Measurements from ENCODE around the gene EFCC1. TPM values are rescaled to one million over a fixed set of nuclear protein-coding genes. Genes with fewer than 3 reads are reported as not detected.

Gene EFCC1
- total and polyA plus RNA-seq, 2 experiments from 2014 or later = 0.07 TPM; not detected in 1

DNA sequence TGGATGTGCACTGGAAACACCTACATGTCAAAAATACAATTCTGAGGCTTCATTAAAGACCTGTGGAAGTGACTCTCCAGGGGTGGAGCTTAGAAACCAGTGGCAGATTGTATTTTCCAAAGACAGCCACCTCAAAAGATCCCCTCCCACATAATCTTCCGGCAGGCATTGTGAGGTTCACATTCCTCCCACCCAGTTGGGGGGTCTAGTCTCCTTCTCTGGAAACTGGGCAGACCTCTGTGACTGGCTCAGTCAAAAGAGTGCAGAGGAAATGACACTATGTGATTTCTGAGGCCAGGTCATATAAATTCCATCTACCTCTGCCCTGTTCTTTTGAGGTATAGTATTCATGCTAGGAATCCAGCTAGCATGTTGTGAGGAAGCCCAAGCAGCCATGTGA lies 5.4 kb upstream of the EFCC1 start:
- Histone ChIP-seq H3K27me3 (peaks cover 70% of the 10 kb centered on the region), H3K4me1 (ENCODE audit: low read depth) (no peaks in the 10 kb centered on the region), H3K9me3 (ENCODE audit: low read depth) (no peaks in the 10 kb centered on the region), H3K27ac (no peak overlapping the region), H3K4me3 (no peak overlapping the region), H3K36me3 (no peaks in the 10 kb centered on the region)
- no peak for DNase-seq (ENCODE audit: low read depth in 1 of 2, low spot score in 1 of 2)
- TF ChIP-seq, protein P1, sequence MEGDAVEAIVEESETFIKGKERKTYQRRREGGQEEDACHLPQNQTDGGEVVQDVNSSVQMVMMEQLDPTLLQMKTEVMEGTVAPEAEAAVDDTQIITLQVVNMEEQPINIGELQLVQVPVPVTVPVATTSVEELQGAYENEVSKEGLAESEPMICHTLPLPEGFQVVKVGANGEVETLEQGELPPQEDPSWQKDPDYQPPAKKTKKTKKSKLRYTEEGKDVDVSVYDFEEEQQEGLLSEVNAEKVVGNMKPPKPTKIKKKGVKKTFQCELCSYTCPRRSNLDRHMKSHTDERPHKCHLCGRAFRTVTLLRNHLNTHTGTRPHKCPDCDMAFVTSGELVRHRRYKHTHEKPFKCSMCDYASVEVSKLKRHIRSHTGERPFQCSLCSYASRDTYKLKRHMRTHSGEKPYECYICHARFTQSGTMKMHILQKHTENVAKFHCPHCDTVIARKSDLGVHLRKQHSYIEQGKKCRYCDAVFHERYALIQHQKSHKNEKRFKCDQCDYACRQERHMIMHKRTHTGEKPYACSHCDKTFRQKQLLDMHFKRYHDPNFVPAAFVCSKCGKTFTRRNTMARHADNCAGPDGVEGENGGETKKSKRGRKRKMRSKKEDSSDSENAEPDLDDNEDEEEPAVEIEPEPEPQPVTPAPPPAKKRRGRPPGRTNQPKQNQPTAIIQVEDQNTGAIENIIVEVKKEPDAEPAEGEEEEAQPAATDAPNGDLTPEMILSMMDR (IDR thresholded peaks at IDR 0.05; ENCODE audit: low read depth, low read length) = no peak

- H3K9me3 ChIP-seq (ENCODE audit: low read depth) = no peaks in the 10 kb centered on the region
- H3K36me3 ChIP-seq = no peaks in the 10 kb centered on the region
- no peaks in the 10 kb centered on the region for H3K4me1 ChIP-seq (ENCODE audit: low read depth)
- H3K4me3 ChIP-seq = no peak overlapping the region
- TF ChIP-seq, protein P1 (IDR thresholded peaks at IDR 0.05; ENCODE audit: low read depth, low read length) = no peak
- H3K27ac ChIP-seq = no peak overlapping the region
- DNase-seq (ENCODE audit: low read depth in 1 of 2, low spot score in 1 of 2) = no peak
- H3K27me3 ChIP-seq = peaks cover 75% of the 10 kb centered on the region
These were observed 4.9 kb upstream of the EFCC1 start for GRCh38 chr3:128996200-128996599.

GRCh38 chr3:128996726-128997125 lies 4.4 kb upstream of the EFCC1 start:
- H3K9me3 ChIP-seq (ENCODE audit: low read depth) = no peaks in the 10 kb centered on the region
- H3K36me3 ChIP-seq = no peaks in the 10 kb centered on the region
- H3K4me3 ChIP-seq = no peak overlapping the region
- H3K27ac ChIP-seq = no peak overlapping the region
- TF ChIP-seq, protein P1 (IDR thresholded peaks at IDR 0.05; ENCODE audit: low read depth, low read length) = no peak
- H3K4me1 ChIP-seq (ENCODE audit: low read depth) = no peaks in the 10 kb centered on the region
- no peak for DNase-seq (ENCODE audit: low read depth in 1 of 2, low spot score in 1 of 2)
- peaks cover 80% of the 10 kb centered on the region for H3K27me3 ChIP-seq

GRCh38 chr3:128997486-128998133 lies 3.5 kb upstream of the EFCC1 start:
- Histone ChIP-seq H3K9me3 (ENCODE audit: low read depth) (no peaks in the 10 kb centered on the region), H3K36me3 (no peaks in the 10 kb centered on the region), H3K27me3 (peaks cover 88% of the 10 kb centered on the region), H3K4me3 (no peak overlapping the region), H3K4me1 (ENCODE audit: low read depth) (no peaks in the 10 kb centered on the region), H3K27ac (no peak overlapping the region)
- no peak for DNase-seq (ENCODE audit: low read depth in 1 of 2, low spot score in 1 of 2)
- TF ChIP-seq, protein P1 (IDR thresholded peaks at IDR 0.05; ENCODE audit: low read depth, low read length) = no peak

- Histone ChIP-seq H3K27me3 (peaks cover 88% of the 10 kb centered on the region), H3K9me3 (ENCODE audit: low read depth) (no peaks in the 10 kb centered on the region), H3K4me1 (ENCODE audit: low read depth) (no peaks in the 10 kb centered on the region), H3K36me3 (no peaks in the 10 kb centered on the region), H3K4me3 (no peak overlapping the region), H3K27ac (no peak overlapping the region)
- no peak for DNase-seq (ENCODE audit: low read depth in 1 of 2, low spot score in 1 of 2)
- TF ChIP-seq, protein P1 (IDR thresholded peaks at IDR 0.05; ENCODE audit: low read depth, low read length) = no peak
These were observed 2.5 kb upstream of the EFCC1 start for GRCh38 chr3:128998561-128998960.

All from cardiac muscle cell (in vitro differentiated cells and primary cell).